Ovary (tissue), 3 donors: Measurements from ENCODE around the gene DNAJC15.

ENCODE experiments used
- EP300 ChIP-seq: sonication (generic); formaldehyde crosslinking; IDR thresholded peaks from one replicate; pipeline ENCODE4 v1.6.1; 2017; ENCODE audit warnings: antibody characterized with exemption
- POLR2A ChIP-seq: fragments of 450-650 bp; IDR thresholded peaks from one replicate; pipeline ENCODE4 v1.6.1; 2017; ENCODE audit warnings: antibody characterized with exemption, mild to moderate bottlenecking, moderate library complexity
- TF ChIP-seq, protein P1 (sequence below), 3 donors: fragments of 450-650 bp in 2 of 3; fragments of 200-600 bp in 1 of 3; IDR thresholded peaks; one replicate each; pipeline versions ENCODE4 v1.5.1 to v1.8.0; 2016 to 2022; ENCODE audit warnings: antibody characterized with exemption in 3 of 3, mild to moderate bottlenecking in 1 of 3
- donor health status: DM: no; HTN: no; CAD: no.

DNA sequence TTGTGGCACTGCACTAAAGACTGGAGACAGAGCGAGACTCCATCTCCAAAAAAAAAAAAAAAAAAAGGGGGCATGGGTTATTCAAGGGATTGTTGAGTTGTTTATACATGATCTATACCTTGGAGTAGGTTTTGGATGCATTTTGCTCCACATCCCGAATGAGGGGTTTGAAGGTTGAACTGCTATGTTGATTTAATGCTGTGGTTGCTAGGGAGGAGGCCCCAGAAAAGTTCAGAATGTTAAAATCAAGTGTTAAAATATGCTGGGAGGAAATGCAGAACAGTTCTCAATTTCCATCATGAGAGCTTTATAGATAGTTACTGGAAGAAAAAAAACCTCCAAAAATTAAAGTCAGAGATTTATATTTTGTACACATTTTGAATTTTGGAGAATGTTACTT, 116.5 kb downstream of the DNAJC15 start:
- TF ChIP-seq POLR2A (no peak), EP300 (no peak)
- TF ChIP-seq, protein P1, sequence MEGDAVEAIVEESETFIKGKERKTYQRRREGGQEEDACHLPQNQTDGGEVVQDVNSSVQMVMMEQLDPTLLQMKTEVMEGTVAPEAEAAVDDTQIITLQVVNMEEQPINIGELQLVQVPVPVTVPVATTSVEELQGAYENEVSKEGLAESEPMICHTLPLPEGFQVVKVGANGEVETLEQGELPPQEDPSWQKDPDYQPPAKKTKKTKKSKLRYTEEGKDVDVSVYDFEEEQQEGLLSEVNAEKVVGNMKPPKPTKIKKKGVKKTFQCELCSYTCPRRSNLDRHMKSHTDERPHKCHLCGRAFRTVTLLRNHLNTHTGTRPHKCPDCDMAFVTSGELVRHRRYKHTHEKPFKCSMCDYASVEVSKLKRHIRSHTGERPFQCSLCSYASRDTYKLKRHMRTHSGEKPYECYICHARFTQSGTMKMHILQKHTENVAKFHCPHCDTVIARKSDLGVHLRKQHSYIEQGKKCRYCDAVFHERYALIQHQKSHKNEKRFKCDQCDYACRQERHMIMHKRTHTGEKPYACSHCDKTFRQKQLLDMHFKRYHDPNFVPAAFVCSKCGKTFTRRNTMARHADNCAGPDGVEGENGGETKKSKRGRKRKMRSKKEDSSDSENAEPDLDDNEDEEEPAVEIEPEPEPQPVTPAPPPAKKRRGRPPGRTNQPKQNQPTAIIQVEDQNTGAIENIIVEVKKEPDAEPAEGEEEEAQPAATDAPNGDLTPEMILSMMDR (IDR thresholded peaks at IDR 0.05) = no peak
